OCI-LY7 (cell line): ENCODE measurements around the gene SPIN4.
"Not testable (repeated sequence)": the region's sequence is repeated elsewhere in the genome, so short reads cannot be mapped to it uniquely, and the experiment has no call there.

Experiments
- CTCF ChIP-seq: fragments of 200-600 bp; sonication (generic); conservative IDR thresholded peaks from 2 replicates; pipeline ENCODE4 v1.5.1; 2014; ENCODE audit warnings: mild to moderate bottlenecking, antibody characterized with exemption, low read length, moderate library complexity, mixed read lengths
- EZH2phosphoT487 ChIP-seq: fragments of 200-600 bp; sonication (generic); IDR thresholded peaks from 2 replicates; pipeline ENCODE4 v1.6.1; 2018; ENCODE audit warnings: low read depth, borderline replicate concordance, mild to moderate bottlenecking, mixed run types, antibody characterized with exemption, low read length, moderate library complexity, mixed read lengths

GRCh38 chrX:63393094-63393493 lies 42.0 kb upstream of the SPIN4 start:
- TF ChIP-seq CTCF, EZH2phosphoT487: not testable (repeated sequence)
